ENCODE measurements around the gene KCNT1. TPM values are rescaled to one million over a fixed set of nuclear protein-coding genes. Genes with fewer than 3 reads are reported as not detected.

Gene KCNT1
- total RNA-seq, 2 experiments from 2014 or later, result 0.11 to 0.22 TPM

DNA sequence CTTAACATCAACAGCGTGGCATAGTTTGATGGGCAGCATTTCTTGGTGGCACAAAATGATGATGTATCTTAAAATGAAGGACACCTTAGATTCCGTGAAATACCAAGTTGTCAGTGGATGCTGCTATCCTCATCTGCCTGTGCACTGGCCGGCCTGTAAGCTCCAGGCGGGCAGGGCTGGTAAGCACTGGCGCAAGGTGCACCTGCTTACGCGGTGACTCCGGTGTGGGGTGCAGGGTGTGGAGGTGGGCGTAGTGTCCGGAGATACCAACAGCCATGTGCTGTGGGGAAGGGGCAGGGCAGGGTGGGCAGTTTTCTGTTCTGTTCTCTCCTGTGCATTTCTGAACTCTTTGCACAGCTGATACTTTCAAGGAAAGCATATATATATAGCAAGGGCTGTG, 101.5 kb downstream of the KCNT1 start:
- DNase-seq (no peak), ATAC-seq (ENCODE audit: poor library complexity) (no peak)
- TF ChIP-seq, protein P1, sequence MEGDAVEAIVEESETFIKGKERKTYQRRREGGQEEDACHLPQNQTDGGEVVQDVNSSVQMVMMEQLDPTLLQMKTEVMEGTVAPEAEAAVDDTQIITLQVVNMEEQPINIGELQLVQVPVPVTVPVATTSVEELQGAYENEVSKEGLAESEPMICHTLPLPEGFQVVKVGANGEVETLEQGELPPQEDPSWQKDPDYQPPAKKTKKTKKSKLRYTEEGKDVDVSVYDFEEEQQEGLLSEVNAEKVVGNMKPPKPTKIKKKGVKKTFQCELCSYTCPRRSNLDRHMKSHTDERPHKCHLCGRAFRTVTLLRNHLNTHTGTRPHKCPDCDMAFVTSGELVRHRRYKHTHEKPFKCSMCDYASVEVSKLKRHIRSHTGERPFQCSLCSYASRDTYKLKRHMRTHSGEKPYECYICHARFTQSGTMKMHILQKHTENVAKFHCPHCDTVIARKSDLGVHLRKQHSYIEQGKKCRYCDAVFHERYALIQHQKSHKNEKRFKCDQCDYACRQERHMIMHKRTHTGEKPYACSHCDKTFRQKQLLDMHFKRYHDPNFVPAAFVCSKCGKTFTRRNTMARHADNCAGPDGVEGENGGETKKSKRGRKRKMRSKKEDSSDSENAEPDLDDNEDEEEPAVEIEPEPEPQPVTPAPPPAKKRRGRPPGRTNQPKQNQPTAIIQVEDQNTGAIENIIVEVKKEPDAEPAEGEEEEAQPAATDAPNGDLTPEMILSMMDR (IDR thresholded peaks at IDR 0.05), result no peak
- Mint-ChIP-seq H3K36me3 (ENCODE audit: low read depth) (no peaks in the 10 kb centered on the region), H3K4me1 (ENCODE audit: low read depth) (no peaks in the 10 kb centered on the region), H3K4me3 (no peak overlapping the region), H3K9me3 (no peaks in the 10 kb centered on the region), H3K27me3 (no peaks in the 10 kb centered on the region), H3K27ac (no peak overlapping the region)
- ChIA-PET CTCF (no interaction called here), POLR2A (no interaction called here)
- H3K4me3 ChIP-seq (ENCODE audit: low read length), result no peak overlapping the region
- H3K36me3 ChIP-seq (ENCODE audit: insufficient read depth, low read length), result no peaks in the 10 kb centered on the region
- intact Hi-C loops (cut with DNase I, micrococcal nuclease), result no loop called here
- H3K27ac ChIP-seq (ENCODE audit: low read depth in 1 of 2, low read length in 2 of 2), result no peak overlapping the region
- no peaks in the 10 kb centered on the region for H3K9me3 ChIP-seq (ENCODE audit: control insufficient read depth in 1 of 2, insufficient read depth in 1 of 2, low read length in 2 of 2)
- H3K27me3 ChIP-seq (ENCODE audit: control insufficient read depth in 1 of 2, insufficient read depth in 2 of 2, low read length in 2 of 2), result no peaks in the 10 kb centered on the region
- H3K4me1 ChIP-seq (ENCODE audit: insufficient read depth, low read length), result no peaks in the 10 kb centered on the region

DNA sequence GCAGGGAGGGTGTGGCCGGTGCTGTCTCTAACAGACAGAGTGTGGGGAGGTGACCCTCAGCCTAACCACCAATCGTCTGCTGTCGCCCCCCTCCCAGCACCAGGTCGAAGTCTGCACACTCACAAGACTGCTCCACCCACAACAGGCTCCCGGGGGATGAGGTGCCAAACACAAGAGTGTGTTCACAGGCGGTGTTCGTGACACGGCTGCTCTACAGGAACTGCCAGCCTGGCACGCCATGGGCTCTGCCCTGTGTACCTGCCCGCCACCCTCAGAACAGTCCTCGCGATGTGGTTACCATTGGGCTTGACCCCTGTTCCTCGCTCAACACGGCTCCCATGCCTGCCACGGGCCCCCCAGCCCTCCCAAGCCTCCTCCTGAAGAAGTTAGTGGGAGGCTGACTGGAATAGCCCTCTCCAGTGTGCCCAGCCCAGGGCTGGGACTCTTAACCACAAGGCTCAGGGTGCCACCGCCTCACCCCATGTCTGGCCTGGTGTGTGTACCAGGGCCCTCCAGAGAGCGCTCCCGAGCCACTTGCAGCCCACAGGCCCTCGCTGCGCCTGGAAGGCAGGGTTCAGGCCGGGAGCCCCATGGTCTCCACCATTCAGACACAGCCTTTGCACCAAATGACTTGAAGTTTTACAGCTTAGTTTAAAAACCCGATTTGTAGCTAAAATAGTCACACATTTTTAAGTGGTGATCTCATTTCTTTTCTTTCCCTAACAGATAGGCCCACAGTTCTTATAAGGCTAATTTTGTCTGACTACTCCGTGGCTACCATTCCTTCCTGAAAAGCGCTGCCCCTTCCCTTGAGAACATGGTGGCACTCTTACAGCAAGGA, 102.8 kb downstream of the KCNT1 start:
- TF ChIP-seq, protein P1 (IDR thresholded peaks at IDR 0.05), result no peak
- no peak overlapping the region for H3K4me3 ChIP-seq (ENCODE audit: low read length)
- H3K4me3 Mint-ChIP-seq, result no peak overlapping the region
- H3K4me1 ChIP-seq (ENCODE audit: insufficient read depth, low read length), result no peaks in the 10 kb centered on the region
- no peak overlapping the region for H3K27ac Mint-ChIP-seq
- DNase-seq, result no peak
- H3K36me3 ChIP-seq (ENCODE audit: insufficient read depth, low read length), result no peaks in the 10 kb centered on the region
- H3K9me3 ChIP-seq (ENCODE audit: control insufficient read depth in 1 of 2, insufficient read depth in 1 of 2, low read length in 2 of 2), result no peaks in the 10 kb centered on the region
- no peaks in the 10 kb centered on the region for H3K4me1 Mint-ChIP-seq (ENCODE audit: low read depth)
- ChIA-PET CTCF (no interaction called here), POLR2A (no interaction called here)
- peaks cover 11% of the 10 kb centered on the region for H3K36me3 Mint-ChIP-seq (ENCODE audit: low read depth)
- H3K27me3 ChIP-seq (ENCODE audit: control insufficient read depth in 1 of 2, insufficient read depth in 2 of 2, low read length in 2 of 2), result no peaks in the 10 kb centered on the region
- no peak for ATAC-seq (ENCODE audit: poor library complexity)
- intact Hi-C loops (cut with DNase I, micrococcal nuclease), result no loop called here
- H3K9me3 Mint-ChIP-seq, result no peaks in the 10 kb centered on the region
- no peaks in the 10 kb centered on the region for H3K27me3 Mint-ChIP-seq
- H3K27ac ChIP-seq (ENCODE audit: low read depth in 1 of 2, low read length in 2 of 2), result no peak overlapping the region

DNA sequence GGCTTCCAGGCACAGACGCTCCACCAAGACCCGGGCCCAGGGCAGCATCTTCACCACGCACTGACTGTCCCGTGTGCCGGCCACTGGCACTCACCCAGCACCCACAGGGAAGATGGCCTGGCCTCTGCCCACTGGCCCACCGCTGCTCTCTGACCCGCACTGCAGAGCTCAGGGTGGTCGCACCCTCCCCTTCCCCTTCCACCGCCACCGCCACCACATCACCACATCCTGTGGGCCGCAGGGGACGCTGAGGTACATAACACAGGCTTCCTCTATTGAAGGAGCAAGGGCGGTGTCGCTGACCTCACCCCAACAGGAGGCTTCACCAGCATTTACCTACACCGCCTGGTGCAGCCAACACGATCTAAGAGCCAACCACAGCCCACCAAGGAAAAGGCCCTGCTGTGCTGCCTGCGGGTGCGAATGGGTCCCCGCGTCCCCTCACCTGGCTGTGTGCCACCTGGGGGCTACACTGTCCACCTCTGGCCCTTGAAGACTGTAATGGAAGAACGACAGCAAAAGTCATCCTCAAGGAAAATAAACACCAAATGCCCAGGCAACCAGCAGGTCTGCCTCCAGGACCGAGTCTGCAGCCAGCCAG, 103.5 kb downstream of the KCNT1 start:
- no peak overlapping the region for H3K4me3 Mint-ChIP-seq
- Histone ChIP-seq H3K4me3 (ENCODE audit: low read length) (no peak overlapping the region), H3K27me3 (ENCODE audit: control insufficient read depth in 1 of 2, insufficient read depth in 2 of 2, low read length in 2 of 2) (no peaks in the 10 kb centered on the region), H3K27ac (ENCODE audit: low read depth in 1 of 2, low read length in 2 of 2) (no peak overlapping the region), H3K9me3 (ENCODE audit: control insufficient read depth in 1 of 2, insufficient read depth in 1 of 2, low read length in 2 of 2) (no peaks in the 10 kb centered on the region), H3K4me1 (ENCODE audit: insufficient read depth, low read length) (no peaks in the 10 kb centered on the region), H3K36me3 (ENCODE audit: insufficient read depth, low read length) (peaks cover 3% of the 10 kb centered on the region)
- H3K36me3 Mint-ChIP-seq (ENCODE audit: low read depth), result peaks cover 19% of the 10 kb centered on the region
- ChIA-PET CTCF (no interaction called here), POLR2A (no interaction called here)
- ATAC-seq (ENCODE audit: poor library complexity) (no peak), DNase-seq (no peak)
- H3K4me1 Mint-ChIP-seq (ENCODE audit: low read depth), result no peaks in the 10 kb centered on the region
- no peaks in the 10 kb centered on the region for H3K27me3 Mint-ChIP-seq
- no peaks in the 10 kb centered on the region for H3K9me3 Mint-ChIP-seq
- TF ChIP-seq, protein P1 (IDR thresholded peaks at IDR 0.05), result no peak
- no peak overlapping the region for H3K27ac Mint-ChIP-seq
- intact Hi-C loops (cut with DNase I, micrococcal nuclease), result no loop called here

Measured in CD4-positive, alpha-beta T cell (primary cell).